Hippocampal formation (tissue), 2 donors: Measurements from ENCODE around the gene C2orf76.
"Not testable (repeated sequence)": the region's sequence is repeated elsewhere in the genome, so short reads cannot be mapped to it uniquely, and the experiment has no call there.

Source experiments
- DNase-seq, 2 donors: peaks; one replicate each; lab custom pipeline; 2025; lab: John Stamatoyannopoulos, UW

C2orf76 gene

DNA sequence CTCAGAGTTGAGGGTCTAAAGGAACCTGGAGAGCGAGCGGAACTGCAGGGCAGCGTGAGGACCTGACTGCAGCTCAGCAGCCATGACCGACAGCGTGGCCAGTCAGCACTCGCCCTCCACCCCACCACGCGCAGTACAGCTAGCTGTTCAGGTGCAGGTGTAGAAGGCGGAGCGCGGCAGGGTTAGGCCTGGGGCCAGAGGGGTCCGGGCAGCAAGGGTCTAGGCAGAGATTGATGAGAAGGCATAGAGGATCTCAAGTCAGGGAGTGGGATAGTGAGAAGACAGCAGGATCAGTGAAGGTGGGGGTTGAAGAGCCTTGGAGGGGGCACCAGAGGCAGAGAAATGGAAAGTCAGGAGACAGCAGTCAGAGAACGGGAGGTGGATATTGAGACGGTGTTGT, 72.0 kb downstream of the C2orf76 start:
- DNase-seq = no peak

DNA sequence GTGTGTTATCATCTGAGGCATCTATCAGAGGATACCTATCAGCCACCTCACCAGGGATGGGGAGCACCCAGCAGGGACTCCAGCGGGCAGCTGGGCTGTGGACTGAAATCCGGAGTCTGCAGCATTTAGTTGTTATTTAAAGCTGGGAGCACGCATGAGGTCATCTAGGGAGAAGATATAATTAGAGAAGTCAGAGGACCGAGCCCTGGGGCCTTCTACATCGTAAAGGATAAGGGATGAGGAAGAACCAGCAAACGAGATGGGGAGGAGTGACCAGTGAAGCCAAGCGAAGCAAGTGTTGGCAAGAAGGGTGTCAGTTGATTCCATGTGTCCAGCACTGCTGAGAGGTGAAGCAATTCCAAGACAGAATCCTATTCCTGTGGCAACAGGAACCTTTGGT, 72.7 kb downstream of the C2orf76 start:
- no peak for DNase-seq

DNA sequence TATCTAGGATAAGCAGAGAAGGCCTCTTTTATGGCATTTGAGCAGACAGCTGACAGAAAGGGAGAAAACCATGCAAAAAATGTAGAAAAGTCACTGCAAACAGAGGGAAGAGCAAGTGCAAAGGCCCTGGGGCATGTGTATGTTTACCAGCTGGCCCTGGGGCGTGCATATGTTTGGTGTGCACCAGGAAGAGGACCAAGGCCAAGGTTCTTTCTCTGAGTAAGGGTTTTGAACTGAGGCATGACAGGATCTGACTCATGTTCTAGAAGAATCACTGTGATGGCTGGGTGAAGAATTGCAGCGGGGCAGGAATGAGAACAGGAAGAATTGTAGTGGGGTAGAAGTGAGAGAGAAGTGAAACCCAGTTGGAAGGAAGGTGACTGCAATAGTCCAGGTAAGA, 73.4 kb downstream of the C2orf76 start:
- no peak for DNase-seq

DNA sequence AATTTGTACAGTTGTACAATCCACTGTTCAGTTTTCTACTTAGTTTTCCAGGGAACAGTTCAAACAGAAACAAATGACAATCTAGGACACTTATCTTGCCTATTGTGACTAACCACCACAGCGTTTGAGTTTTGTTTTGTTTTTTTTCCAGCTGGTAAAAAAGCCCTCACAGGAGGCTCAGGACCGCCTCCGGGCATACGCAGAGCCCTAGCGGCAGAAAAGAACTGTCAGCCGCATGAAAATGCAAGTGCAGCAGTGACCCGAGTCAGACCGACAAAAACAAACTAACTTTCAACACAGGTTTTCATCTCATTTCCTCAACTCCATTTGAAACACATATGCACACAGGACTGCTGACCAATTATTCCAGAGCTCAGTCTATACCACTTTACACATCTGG, 74.4 kb downstream of the C2orf76 start:
- no peak for DNase-seq

DNA sequence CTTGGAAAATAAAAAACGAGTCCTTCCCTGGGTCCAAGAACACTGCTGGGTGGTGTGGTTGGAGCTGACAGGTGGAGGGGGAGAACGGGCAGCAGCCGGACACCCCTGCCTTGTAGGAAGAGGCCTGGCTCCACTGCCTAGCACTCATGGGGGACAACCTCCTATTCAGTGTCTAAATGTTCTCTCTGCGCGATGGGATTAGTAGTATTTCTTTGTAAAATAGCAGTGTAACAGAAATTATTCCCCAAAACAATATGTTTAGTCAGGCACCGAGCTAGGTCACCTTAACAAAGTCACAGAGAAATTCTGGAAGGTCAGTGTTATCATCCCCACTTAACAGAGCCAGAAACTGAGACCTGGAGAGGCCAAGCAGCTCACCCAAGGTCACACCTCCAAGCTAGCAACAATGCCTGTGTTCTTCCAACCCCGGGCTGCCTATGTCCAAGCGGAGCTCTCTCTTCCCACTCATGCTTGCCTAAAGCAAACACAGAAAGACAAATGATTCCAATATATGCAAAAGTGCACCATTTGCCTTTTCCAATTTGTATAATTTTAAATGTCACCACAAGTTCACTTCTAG, 75.0 kb downstream of the C2orf76 start:
- DNase-seq = no peak

DNA sequence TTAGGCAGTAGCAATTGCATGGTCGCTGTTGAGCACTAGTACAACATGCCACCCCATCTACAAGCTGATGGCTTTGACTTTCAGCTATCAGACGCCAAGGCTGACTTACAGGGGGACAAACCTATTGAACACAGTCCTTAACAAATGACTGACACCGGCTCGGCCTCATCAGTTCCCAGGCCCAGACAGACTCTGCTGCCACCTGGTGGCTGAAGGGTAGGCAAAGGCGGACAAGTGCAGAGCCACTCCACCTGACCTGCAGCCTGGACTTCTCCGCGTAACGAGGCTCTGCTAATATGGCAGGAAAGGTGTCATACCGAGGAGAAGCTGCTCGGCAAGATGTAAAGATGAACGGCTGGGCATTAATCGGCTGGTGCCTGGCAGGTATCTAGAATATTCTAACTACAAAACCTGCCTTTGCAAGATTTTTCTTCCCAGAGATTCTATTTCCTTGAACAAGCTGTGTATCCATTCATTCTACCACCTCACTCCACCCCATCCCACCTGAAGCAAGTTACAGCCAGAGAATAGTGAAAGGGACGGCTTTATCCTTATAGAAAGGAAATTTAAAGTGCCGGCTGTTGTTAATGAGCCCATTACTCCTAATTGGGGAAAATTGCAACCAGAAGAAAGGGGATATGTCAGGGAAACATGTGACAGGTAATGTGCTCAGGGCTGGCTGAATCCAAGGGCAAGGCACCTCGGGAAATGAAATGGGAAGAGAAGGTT, 75.6 kb downstream of the C2orf76 start:
- DNase-seq = peak in 1 of 2 donors; percentile 38

DNA sequence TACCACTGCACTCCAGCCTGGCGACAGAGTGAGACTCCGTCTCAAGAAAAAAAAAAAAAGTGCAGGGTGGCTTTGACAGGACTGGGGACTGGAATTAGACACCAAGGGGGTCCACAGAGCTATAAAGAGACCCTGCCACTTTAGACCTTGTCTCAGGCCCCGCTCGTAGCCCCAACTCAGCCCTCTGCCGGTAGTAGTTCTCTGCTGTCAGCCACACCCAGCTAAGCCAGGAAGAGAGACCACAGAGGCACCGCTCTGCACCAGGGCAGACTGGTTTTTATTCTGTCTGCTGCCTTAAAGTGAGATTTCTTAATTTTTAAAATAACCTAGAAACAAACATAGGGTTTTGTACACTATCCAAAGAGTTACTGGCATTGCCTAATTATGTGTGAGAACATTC, 77.0 kb downstream of the C2orf76 start:
- no peak for DNase-seq

DNA sequence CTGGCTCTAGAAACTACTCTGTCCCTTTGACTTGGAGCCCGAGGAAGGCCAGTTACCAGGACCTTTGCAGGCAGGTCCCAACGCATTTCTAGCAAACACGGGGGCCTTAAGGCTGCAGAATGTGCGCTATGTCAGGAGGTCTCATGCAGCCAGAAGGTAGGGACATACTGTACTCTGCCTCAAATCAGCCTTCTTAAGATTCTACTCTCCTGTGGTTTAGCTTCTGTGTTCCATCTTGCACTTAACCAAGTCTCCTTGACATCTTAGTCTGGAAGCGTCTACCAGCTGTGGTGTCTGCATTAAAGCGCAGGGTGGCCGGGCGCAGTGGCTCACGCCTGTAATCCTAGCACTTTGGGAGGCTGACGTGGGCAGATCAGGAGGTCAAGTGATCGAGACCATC, 77.5 kb downstream of the C2orf76 start:
- peak in 1 of 2 donors; percentile 20 for DNase-seq

DNA sequence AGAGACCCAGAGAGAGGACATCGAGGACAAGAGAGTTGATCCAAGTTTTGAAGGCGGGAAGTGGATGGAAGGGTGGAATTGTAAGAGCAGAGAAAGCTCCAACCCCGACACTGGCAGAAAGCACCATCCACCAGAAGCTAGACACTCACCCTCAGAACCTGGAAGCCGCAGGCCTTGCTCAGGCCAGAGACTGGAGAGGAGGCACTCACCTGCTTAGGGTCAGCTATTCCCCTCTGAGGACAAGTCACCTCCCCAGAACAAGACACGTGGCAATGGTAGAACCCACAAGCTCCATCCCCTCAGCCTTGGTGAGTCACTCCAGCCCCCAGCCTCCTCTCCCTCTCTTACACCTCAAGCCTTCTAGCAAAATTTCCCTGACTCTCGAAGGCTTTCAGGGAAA, 78.1 kb downstream of the C2orf76 start:
- no peak for DNase-seq

DNA sequence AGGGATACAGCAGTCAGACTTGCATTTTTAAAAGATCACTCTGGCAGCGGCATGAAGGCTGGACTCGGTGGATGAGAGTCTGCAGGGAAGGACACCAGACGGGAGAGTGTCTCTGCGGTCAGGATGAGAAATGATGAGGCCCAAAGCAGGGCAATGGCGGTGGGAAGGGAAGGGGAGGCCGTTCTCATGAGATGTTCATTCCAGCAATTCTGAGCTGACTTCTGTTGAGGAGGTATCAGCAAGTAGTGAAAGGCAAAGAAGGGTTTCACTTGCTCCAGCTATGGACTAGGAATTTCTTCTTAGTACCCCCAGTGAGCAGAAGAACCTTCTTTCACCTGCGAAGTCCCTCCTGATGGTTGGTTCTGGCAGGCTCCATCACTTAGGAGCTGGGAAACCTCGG, 80.0 kb downstream of the C2orf76 start:
- no peak for DNase-seq

DNA sequence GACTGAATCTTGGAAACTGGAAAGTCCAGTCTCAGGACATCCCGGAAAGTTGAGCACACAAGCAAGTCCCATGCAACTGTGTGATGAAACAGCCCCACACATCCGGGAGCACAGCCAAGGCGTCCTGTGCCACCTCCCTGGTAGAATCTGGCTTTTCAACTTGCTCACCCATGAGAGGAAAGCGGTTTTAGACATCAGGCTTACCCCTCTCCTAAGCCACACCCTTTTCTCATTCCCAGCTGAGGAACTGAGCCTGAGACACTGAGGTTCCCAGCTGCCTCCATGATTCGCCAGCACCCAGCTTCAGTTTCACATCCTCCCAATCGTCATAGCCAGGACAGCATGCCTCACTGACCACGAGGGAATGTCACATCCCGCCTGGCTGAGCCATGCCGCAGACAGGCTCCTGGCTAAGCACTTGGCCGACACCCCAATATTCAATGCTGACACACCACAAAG, 82.7 kb downstream of the C2orf76 start:
- DNase-seq = peak in 1 of 2 donors; percentile 50

DNA sequence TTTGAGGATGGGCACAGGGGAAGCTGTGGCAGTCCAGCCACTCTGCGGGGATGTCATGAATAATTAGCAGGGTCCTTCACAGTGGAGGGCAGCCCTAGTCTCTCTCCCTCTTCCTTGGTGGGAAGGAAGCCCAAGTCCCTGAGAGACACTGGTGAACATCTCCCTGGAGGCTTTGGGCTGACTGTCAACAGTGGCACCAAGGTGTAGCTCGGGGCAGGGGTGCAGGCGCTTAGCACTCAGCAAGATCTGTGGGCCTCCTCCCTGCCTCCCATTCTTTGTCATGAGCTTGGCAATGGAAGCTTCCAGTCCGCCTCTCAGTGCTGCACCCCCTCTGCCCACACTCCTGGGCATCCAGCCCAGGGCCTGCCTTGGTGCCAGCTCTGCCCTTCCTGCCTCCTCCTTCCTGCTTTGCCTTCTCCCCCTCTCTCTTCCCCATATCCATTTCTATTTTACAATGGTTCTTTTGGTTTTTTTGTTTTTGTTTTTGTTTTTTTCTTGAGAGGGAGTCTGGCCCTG, 83.6 kb downstream of the C2orf76 start:
- peak; percentile 79 to 85 for DNase-seq

DNA sequence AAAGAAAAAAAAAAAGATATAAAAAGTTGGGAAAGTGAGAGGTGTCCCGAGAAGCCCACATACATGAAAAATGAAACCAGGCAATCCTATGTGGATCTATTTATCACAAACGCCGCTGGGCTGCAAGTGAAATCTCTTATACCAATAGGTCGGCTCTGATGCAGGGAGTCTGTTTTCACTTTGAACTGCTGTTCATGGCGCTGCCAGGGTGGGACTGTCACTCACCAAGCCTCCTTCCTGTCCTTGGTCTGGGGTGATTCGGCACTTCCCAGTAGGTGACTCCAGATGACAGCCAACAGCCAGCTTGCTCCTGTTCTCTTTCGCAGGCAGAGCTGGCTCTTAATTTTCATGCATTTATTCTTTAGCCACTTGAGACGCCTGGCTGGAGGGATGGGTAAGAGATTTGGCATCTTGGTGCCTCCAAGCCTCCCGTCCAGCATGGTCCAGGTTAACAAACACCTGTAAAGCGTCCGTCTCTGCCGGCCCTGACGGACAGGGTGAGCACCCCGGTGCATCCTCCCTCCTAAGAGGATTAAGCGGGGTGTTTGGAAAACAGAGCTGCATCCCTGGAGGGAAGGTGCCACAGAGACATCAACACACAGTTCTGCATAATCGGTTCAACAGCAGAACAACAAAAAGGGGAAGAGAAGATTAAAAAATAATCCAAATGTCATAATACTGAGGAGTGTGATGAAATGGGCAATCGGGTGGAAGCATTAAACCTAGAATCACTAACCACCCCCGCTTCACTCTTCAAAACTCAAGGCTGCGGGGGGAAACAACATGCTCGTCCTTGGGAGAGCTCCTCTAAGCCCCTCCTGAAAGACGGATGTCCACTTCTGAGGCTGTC, 84.3 kb downstream of the C2orf76 start:
- DNase-seq = no peak

DNA sequence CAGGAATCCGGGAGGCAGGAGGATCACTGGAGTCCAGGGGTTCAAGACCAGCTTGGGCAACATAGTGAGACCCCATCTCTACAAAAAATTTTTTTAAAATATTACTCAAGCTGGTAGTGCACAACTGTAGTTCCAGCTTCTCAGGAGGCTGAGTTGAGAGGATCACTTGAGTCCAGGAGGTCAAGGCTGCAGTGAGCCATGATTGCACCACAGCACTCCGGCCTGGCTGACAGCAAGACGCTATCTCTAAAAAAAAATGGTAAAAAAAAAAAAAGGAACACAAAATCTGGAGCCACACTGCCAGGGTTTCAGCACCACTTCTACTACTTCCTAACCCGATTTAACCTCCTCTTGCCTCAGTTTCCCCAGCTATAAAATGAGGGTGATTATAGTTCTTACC, 86.0 kb downstream of the C2orf76 start:
- no peak for DNase-seq

DNA sequence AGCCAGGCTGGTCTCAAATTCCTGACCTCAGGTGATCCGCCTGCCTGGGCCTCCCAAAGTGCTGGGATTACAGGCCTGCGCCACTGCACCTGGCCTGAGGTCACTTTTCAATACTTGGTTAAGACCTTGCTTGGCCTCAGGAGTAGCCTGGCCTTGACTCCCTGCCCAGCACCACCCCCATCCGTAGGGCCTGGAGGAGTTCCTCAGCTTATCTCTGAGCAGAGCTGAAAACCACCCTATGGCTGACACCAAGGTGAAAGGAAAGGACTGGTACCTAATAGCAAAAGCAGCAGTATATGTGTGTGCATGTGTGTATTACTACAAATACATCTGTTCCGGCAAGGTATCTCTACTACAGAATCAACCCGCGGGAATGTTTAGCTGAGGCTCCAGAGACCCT, 87.0 kb downstream of the C2orf76 start:
- no peak for DNase-seq

DNA sequence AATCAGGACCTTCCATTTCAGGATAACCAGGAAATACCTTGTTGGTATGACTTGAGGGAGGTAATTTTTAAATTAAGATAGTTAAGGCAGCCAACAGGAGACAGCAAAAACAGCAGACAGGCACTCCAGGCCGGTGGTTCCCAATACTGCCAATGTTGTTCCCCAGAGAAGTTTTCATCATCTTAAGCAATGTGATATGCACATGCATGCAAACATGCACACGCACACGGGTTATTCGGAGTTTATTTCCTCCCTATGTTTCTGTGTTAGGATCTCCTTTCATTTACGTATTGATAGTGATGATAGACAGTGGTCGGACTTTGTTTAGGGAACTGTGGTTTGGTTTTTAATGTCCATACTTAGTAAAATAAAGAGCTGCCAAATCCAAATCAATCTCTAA, 87.7 kb downstream of the C2orf76 start:
- DNase-seq = no peak

DNA sequence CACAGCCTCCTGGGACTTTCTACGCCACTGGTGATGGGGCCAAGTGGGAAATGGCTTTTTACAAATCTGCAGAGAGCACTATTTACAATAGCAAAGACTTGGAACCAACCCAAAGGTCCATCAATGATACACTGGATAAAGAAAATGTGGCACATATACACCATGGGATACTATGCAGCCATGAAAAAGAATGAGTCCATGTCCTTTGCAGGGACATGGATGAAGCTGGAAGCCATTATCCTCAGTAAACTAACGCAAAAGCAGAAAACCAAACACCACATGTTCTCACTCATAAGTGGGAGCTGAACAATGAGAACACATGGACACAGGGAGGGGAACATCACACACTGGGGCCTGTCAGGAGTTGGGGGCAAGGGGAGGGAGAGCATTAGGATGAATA, 88.2 kb downstream of the C2orf76 start:
- not testable (repeated sequence) for DNase-seq

DNA sequence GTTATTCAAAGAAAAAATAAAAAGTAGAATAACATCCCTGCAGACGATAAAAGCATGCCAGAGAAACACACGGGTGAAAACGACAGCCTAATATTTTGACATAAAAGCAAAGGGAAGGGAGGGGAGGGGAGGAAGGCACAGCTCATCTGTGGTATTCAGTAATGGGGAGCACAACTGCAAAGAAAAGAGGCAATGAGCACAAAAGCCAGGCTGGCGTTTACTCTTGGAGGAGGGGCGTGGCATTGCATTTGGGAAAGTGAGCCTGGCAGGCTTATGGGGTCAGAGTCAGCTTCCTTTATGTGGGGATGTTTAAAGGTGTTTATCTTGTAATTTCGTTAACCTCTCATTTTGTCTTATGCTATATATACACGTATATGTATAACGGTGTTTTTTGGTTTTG, 89.8 kb downstream of the C2orf76 start:
- no peak for DNase-seq

DNA sequence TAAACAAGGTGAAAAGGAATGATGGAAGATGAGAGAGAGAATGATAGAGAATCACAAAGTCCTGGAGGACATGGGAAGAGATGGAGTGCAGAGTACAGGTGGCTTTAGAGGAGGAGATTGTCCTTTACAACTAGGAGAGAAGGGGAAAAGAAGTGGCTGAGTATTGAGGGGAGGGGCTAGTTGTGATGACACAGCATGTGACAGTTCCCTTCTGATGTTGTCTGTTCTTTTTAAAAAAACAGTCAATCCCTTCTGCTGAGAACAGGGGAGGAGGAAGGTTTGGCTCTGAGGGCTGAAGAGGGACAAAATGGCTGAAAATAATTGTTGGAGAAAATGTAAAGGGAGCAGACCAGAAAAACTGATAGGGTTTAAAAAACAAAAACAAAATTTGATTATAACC, 99.0 kb downstream of the C2orf76 start:
- DNase-seq = no peak

DNA sequence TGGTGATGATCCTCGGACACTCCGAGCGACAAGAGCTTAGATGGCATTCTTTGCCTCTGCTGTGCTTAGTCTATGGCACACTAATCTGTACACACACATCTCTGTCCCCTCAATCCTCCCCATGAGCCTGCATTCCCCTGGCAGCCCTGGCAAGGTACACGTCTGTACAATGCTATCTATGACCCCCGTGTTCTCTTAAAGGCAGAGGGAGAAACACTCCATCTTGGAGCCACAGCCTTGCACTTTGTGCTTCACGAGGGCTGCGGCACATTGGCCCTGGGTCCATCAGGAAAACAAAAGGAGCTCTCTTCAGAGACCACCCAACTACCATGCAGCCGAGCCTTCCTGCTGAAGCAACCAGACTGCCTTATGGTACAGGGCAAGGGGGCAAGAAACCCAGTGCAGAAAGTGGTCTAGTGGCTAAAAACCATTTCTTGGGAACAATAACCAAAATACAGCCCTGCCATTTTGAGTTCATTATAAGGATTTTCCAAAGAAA, 100.5 kb downstream of the C2orf76 start:
- no peak for DNase-seq

DNA sequence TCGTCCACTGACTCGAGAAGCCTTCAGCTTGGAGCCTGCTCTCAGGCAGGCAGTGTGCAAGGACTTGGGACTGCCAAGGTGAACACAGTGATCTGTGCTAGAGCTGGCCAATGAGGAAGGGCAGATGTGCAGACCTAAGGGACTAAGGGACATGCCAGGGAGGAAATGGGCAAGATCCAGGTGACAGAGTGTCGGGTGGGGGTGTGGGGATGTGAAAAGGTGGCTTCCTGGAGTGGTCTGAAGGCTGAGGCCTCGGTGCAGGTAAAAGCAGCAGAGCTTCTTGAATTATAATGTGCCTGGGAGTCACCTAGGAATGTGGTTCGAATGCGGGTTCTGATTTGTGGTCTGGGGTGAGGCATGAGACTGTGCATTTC, 101.0 kb downstream of the C2orf76 start:
- no peak for DNase-seq
